ENCODE measurements around the gene SAMSN1. TPM values are rescaled to one million over a fixed set of nuclear protein-coding genes. Genes with fewer than 3 reads are reported as not detected.

SAMSN1 gene
- polyA plus RNA-seq, 2 of the 4 experiments (the other 2 are of a cell fraction): 0.06 TPM; not detected in 1

DNA sequence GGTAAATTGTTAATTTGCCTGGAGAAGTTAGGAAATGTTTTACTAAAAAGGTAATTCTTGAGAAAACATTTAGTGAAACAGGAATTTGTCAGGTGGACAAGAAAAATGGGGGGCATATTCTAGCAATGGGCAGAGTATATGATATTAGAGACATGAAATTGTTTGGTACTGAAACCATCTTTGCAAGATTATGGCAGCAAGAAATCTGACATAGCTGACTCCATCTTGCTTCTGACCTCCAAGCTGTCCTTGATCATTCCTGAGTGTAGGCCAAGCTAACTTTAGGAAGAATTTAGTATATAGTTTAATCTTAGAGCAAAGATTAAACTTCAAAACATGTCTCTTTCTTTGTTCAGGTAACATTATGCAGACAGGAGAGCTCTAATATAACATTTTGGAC lies 14.0 kb upstream of the SAMSN1 start (continued):
- TF ChIP-seq, protein P1, sequence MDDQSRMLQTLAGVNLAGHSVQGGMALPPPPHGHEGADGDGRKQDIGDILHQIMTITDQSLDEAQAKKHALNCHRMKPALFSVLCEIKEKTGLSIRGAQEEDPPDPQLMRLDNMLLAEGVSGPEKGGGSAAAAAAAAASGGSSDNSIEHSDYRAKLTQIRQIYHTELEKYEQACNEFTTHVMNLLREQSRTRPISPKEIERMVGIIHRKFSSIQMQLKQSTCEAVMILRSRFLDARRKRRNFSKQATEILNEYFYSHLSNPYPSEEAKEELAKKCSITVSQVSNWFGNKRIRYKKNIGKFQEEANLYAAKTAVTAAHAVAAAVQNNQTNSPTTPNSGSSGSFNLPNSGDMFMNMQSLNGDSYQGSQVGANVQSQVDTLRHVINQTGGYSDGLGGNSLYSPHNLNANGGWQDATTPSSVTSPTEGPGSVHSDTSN (IDR thresholded peaks at IDR 0.05): no peak
- TF ChIP-seq CHD4 (IDR thresholded peaks at IDR 0.05; ENCODE audit: borderline replicate concordance) (no peak), EHF (CRISPR knock-in tag; IDR thresholded peaks at IDR 0.05) (no peak), CBX8 (IDR thresholded peaks at IDR 0.05) (no peak), NPAS2 (CRISPR knock-in tag; IDR thresholded peaks at IDR 0.05; ENCODE audit: borderline replicate concordance) (no peak), CHD2 (IDR thresholded peaks at IDR 0.05; ENCODE audit: low read length, partially characterized antibody) (no peak), RARB (CRISPR knock-in tag; IDR thresholded peaks at IDR 0.05) (no peak), HOXB5 (CRISPR knock-in tag; IDR thresholded peaks at IDR 0.05) (no peak)
- TF ChIP-seq, protein P2, sequence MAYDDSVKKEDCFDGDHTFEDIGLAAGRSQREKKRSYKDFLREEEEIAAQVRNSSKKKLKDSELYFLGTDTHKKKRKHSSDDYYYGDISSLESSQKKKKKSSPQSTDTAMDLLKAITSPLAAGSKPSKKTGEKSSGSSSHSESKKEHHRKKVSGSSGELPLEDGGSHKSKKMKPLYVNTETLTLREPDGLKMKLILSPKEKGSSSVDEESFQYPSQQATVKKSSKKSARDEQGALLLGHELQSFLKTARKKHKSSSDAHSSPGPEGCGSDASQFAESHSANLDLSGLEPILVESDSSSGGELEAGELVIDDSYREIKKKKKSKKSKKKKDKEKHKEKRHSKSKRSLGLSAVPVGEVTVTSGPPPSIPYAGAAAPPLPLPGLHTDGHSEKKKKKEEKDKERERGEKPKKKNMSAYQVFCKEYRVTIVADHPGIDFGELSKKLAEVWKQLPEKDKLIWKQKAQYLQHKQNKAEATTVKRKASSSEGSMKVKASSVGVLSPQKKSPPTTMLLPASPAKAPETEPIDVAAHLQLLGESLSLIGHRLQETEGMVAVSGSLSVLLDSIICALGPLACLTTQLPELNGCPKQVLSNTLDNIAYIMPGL (CRISPR knock-in tag; IDR thresholded peaks at IDR 0.05; ENCODE audit: borderline replicate concordance): no peak

DNA sequence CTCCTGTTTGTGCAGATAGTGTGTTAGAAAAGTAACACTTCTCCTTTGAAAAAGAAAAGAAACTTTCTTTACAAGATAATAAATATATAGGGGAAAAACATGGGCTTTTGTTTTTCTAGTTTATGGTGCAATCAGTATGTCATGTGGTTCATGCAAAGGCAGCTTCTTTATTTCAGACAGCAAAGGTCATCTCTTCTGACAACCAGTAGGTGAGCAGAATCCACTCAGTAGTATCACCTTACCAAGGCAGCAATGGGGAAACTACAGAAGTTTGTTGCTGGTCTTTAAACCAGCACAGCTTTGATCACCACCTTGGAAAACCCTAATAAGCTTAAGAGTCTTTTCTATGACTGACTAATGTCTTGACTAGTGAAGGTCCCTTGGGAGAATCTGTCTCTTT lies 13.0 kb upstream of the SAMSN1 start:
- TF ChIP-seq ESRRA (IDR thresholded peaks at IDR 0.05; ENCODE audit: borderline replicate concordance, low read length) (no peak), NPAS2 (CRISPR knock-in tag; IDR thresholded peaks at IDR 0.05; ENCODE audit: borderline replicate concordance) (no peak), CBX2 (IDR thresholded peaks at IDR 0.05; ENCODE audit: borderline replicate concordance, low read depth) (no peak), RCOR1 (IDR thresholded peaks at IDR 0.05; ENCODE audit: low read depth, low read length) (no peak), CBX8 (IDR thresholded peaks at IDR 0.05) (no peak)
- TF ChIP-seq, protein P3, sequence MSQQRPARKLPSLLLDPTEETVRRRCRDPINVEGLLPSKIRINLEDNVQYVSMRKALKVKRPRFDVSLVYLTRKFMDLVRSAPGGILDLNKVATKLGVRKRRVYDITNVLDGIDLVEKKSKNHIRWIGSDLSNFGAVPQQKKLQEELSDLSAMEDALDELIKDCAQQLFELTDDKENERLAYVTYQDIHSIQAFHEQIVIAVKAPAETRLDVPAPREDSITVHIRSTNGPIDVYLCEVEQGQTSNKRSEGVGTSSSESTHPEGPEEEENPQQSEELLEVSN (IDR thresholded peaks at IDR 0.05; ENCODE audit: borderline replicate concordance, low read depth): no peak
- DNase-seq (ENCODE audit: low read depth in 1 of 2, low spot score in 1 of 2) (no peak), ATAC-seq (no peak), FAIRE-seq (no peak)
- no peak overlapping the region for H3K27ac ChIP-seq
- POLR2A ChIA-PET: no interaction called here
- peaks cover 3% of the 10 kb centered on the region; the same call in 1 of the 3 replicates for H3K9me3 ChIP-seq
- CTCF ChIA-PET: no interaction called here
- H3K4me2 ChIP-seq: no peak overlapping the region
- H3K4me1 ChIP-seq: no peaks in the 10 kb centered on the region
- no peak overlapping the region for H3K4me3 ChIP-seq

DNA sequence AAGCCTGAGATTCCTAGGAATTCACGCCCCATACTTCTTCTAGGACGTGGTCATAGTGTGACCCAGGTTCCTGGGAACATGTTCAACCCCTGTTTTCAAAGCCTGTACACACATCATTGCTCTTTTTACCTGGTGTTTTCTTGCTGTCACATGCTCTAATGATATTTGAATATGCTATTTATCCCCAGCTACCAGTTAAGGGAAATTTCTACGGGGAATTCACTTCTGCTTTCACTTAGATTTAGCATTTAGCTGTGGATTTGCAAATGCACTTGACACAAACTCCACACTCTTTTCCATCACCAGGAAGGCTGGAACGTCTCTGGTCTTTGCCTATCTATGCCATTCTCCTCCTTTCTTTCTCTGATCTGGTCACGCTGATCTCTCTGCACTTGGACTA lies 11.3 kb upstream of the SAMSN1 start:
- ChIA-PET CTCF (no interaction called here), POLR2A (no interaction called here)
- Histone ChIP-seq H3K4me1 (no peaks in the 10 kb centered on the region), H3K4me2 (no peak overlapping the region), H3K27ac (no peak overlapping the region), H3K9me3 (peaks cover 3% of the 10 kb centered on the region; the same call in 1 of the 3 replicates), H3K4me3 (no peak overlapping the region)
- 23% methylated on average over 5 of the region's 5 CpGs for WGBS (ENCODE audit: missing lambda C conversion rate)
- DNase-seq (ENCODE audit: low read depth in 1 of 2, low spot score in 1 of 2) (no peak), FAIRE-seq (no peak), ATAC-seq (no peak)
- TF ChIP-seq MYC (IDR thresholded peaks at IDR 0.05; ENCODE audit: borderline replicate concordance, low read length) (no peak), HOXB5 (CRISPR knock-in tag; IDR thresholded peaks at IDR 0.05) (no peak), ZC3H11A (IDR thresholded peaks at IDR 0.05) (no peak), ZFP36 (IDR thresholded peaks at IDR 0.05; ENCODE audit: borderline replicate concordance, partially characterized antibody) (no peak), MAZ (IDR thresholded peaks at IDR 0.05; ENCODE audit: borderline replicate concordance, low read depth, low read length) (no peak), RNF2 (IDR thresholded peaks at IDR 0.05; ENCODE audit: borderline replicate concordance, low read depth) (no peak), HEYL (CRISPR knock-in tag; IDR thresholded peaks at IDR 0.05) (no peak), KDM5A (IDR thresholded peaks at IDR 0.05) (no peak), CBX8 (IDR thresholded peaks at IDR 0.05) (no peak)

Measured in A549 (cell line).